H1 (cell line): ENCODE measurements around the gene PRKAG1. TPM values are rescaled to one million over a fixed set of nuclear protein-coding genes. Genes with fewer than 3 reads are reported as not detected.

ENCODE experiments used
- CTCF ChIA-PET: fragments of 300-600 bp; sonication (Branson Sonifier 250); formaldehyde crosslinking; loops from one replicate; lab custom pipeline; 2021; ENCODE audit not compliant: partially characterized antibody; lab: Charles Lee
- POLR2A ChIA-PET: fragments of 300-600 bp; sonication (Branson Sonifier 250); formaldehyde crosslinking; loops from one replicate; lab custom pipeline; 2021; ENCODE audit warnings: inconsistent platforms; ENCODE audit not compliant: partially characterized antibody; lab: Charles Lee
- DNase-seq, 2 experiments: peaks; one replicate each; pipeline versions ENCODE4 v3.0.0 to v3.0.0-alpha.2; 2010 to 2022; ENCODE audit warnings: low spot score in 2 of 2, low read depth in 1 of 2, mixed read lengths in 1 of 2
- FAIRE-seq: peaks from 2 replicates; lab custom pipeline; 2011; peaks lifted over from hg19 to GRCh38; lab: Jason Lieb, UNC
- H2AFZ ChIP-seq: 2 replicates; pipeline ENCODE4 v1.8.1; 2012; ENCODE audit warnings: low read length, inconsistent platforms
- H2AK5ac ChIP-seq: 2 replicates; pipeline ENCODE4 v1.6.1; 2013; ENCODE audit warnings: low read depth, low read length
- H2BK120ac ChIP-seq: replicated peaks from 2 replicates; pipeline ENCODE3; 2013; ENCODE audit warnings: low read depth, low read length, inconsistent platforms
- H2BK12ac ChIP-seq: 2 replicates; pipeline ENCODE4 v1.6.1; 2013; ENCODE audit warnings: low read depth, low read length
- H2BK15ac ChIP-seq: 2 replicates; pipeline ENCODE4 v1.6.1; 2013; ENCODE audit warnings: low read length
- H2BK20ac ChIP-seq: 2 replicates; pipeline ENCODE4 v1.6.1; 2013; ENCODE audit warnings: low read length
- H2BK5ac ChIP-seq: 2 replicates; pipeline ENCODE4 v1.6.1; 2013; ENCODE audit warnings: low read depth, low read length
- H3K14ac ChIP-seq: 2 replicates; pipeline ENCODE4 v1.6.1; 2013; ENCODE audit warnings: inconsistent platforms; ENCODE audit not compliant: insufficient read length
- H3K18ac ChIP-seq: 2 replicates; pipeline ENCODE4 v1.6.1; 2013; ENCODE audit warnings: low read length; ENCODE audit errors: extremely low read depth
- H3K23ac ChIP-seq: 2 replicates; pipeline ENCODE4 v1.6.1; 2013; ENCODE audit warnings: inconsistent platforms; ENCODE audit not compliant: insufficient read length
- H3K23me2 ChIP-seq: 2 replicates; pipeline ENCODE4 v1.6.1; 2013; ENCODE audit warnings: low read depth, low read length
- H3K27ac ChIP-seq: 2 replicates; pipeline ENCODE4 v1.6.1; 2011; ENCODE audit warnings: low read depth, low read length, inconsistent platforms
- H3K27me3 ChIP-seq, 4 experiments: replicated peaks in 1 of 4; 1 replicate in 1 of 4; 2 replicates in 3 of 4; pipeline versions ENCODE4 v1.6.1 to v1.8.1; 2011 to 2013; ENCODE audit warnings: low read length in 3 of 4, mild to moderate bottlenecking in 3 of 4, inconsistent platforms in 2 of 4, mixed read lengths in 2 of 4, moderate library complexity in 1 of 4; ENCODE audit not compliant: control insufficient read depth in 3 of 4, insufficient read depth in 3 of 4; ENCODE audit errors: extremely low read depth in 1 of 4
- H3K36me3 ChIP-seq, 4 experiments: 2 replicates each; pipeline versions ENCODE4 v1.6.1 to v1.8.1; 2011 to 2013; ENCODE audit warnings: mild to moderate bottlenecking in 4 of 4, low read length in 3 of 4, moderate library complexity in 2 of 4, control low read depth in 1 of 4, inconsistent platforms in 1 of 4; ENCODE audit not compliant: insufficient read depth in 4 of 4, control insufficient read depth in 2 of 4
- H3K4ac ChIP-seq: replicated peaks from 2 replicates; pipeline ENCODE3; 2013; ENCODE audit warnings: low read length, low read depth, mixed read lengths, inconsistent platforms; ENCODE audit not compliant: insufficient read length
- H3K4me1 ChIP-seq, 4 experiments: replicated peaks in 1 of 4; 1 replicate in 1 of 4; 2 replicates in 3 of 4; pipeline versions ENCODE4 v1.6.1 to v1.8.1; 2011 to 2013; ENCODE audit warnings: low read length in 3 of 4, inconsistent platforms in 2 of 4, mixed read lengths in 1 of 4; ENCODE audit not compliant: insufficient read depth in 4 of 4, control insufficient read depth in 3 of 4
- H3K4me2 ChIP-seq, 2 experiments: 2 replicates each; pipeline versions ENCODE4 v1.6.1 to v1.8.1; 2011 to 2013; ENCODE audit warnings: low read depth in 2 of 2, low read length in 2 of 2, control low read depth in 1 of 2, inconsistent platforms in 1 of 2, mild to moderate bottlenecking in 1 of 2; ENCODE audit not compliant: insufficient read depth in 1 of 2
- H3K4me3 ChIP-seq, 4 experiments: fragments of 200-600, 300-600 bp in 1 of 4; sonication (generic), shearing (Covaris generic), sonication (Bioruptor Twin) in 1 of 4; 2 replicates each; pipeline versions ENCODE4 v1.5.1 to v1.8.1; 2011 to 2016; ENCODE audit warnings: low read length in 4 of 4, low read depth in 3 of 4, control low read depth in 2 of 4, inconsistent platforms in 2 of 4, mild to moderate bottlenecking in 2 of 4, mixed read lengths in 1 of 4, moderate library complexity in 1 of 4; ENCODE audit not compliant: insufficient read depth in 2 of 4; ENCODE audit errors: extremely low read depth in 1 of 4
- H3K56ac ChIP-seq: replicated peaks from 2 replicates; pipeline ENCODE3; 2013; ENCODE audit warnings: low read depth, mild to moderate bottlenecking, mixed read lengths, low read length, inconsistent platforms; ENCODE audit not compliant: insufficient read length
- H3K79me1 ChIP-seq: 2 replicates; pipeline ENCODE4 v1.6.1; 2013; ENCODE audit warnings: low read depth, low read length, control low read depth
- H3K79me2 ChIP-seq, 2 experiments: 2 replicates each; pipeline versions ENCODE4 v1.6.1 to v1.8.1; 2012 to 2013; ENCODE audit warnings: low read length in 2 of 2, mild to moderate bottlenecking in 2 of 2, inconsistent platforms in 1 of 2; ENCODE audit not compliant: insufficient read depth in 2 of 2, control insufficient read depth in 1 of 2
- H3K9ac ChIP-seq, 4 experiments: replicated peaks in 1 of 4; 1 replicate in 1 of 4; 2 replicates in 3 of 4; pipeline versions ENCODE4 v1.6.1 to v1.8.1; 2011 to 2013; ENCODE audit warnings: low read depth in 3 of 4, low read length in 3 of 4, control low read depth in 2 of 4, mild to moderate bottlenecking in 2 of 4, moderate library complexity in 2 of 4, inconsistent platforms in 1 of 4; ENCODE audit errors: extremely low read depth in 1 of 4
- H3K9me3 ChIP-seq, 2 experiments: 2 replicates each; pipeline versions ENCODE4 v1.6.1 to v1.8.1; 2012 to 2013; ENCODE audit warnings: mild to moderate bottlenecking in 2 of 2, moderate library complexity in 2 of 2, control low read depth in 1 of 2, inconsistent platforms in 1 of 2, low read depth in 1 of 2, low read length in 1 of 2, mixed read lengths in 1 of 2; ENCODE audit not compliant: insufficient read depth in 2 of 2
- H4K20me1 ChIP-seq, 2 experiments: replicated peaks in 1 of 2; 2 replicates each; pipeline versions ENCODE3 to v1.8.1; 2011 to 2013; ENCODE audit warnings: inconsistent platforms in 2 of 2, low read length in 2 of 2, mild to moderate bottlenecking in 1 of 2; ENCODE audit not compliant: insufficient read depth in 2 of 2, control insufficient read depth in 1 of 2
- H4K5ac ChIP-seq: 2 replicates; pipeline ENCODE4 v1.6.1; 2013; ENCODE audit warnings: low read length, low read depth, mixed read lengths, inconsistent platforms; ENCODE audit not compliant: insufficient read length
- H4K8ac ChIP-seq: 2 replicates; pipeline ENCODE4 v1.8.0; 2013; ENCODE audit warnings: mild to moderate bottlenecking, moderate library complexity, low read length, inconsistent platforms; ENCODE audit not compliant: insufficient read depth; ENCODE audit errors: extremely low read depth
- H4K91ac ChIP-seq: replicated peaks from 2 replicates; pipeline ENCODE3; 2013; ENCODE audit warnings: low read length, mixed read lengths, inconsistent platforms; ENCODE audit not compliant: insufficient read length
- BCL11A ChIP-seq, 2 experiments: IDR thresholded peaks; one replicate each; pipeline ENCODE4 v1.6.1; 2011; ENCODE audit warnings: low read depth in 2 of 2, low read length in 2 of 2, mild to moderate bottlenecking in 2 of 2
- BRCA1 ChIP-seq: IDR thresholded peaks from 2 replicates; pipeline ENCODE4 v1.6.1; 2012; ENCODE audit warnings: low read depth, low read length, improper control_type of control experiment
- CHD1 ChIP-seq: IDR thresholded peaks from 2 replicates; pipeline ENCODE4 v1.6.1; 2012; ENCODE audit warnings: low read depth, low read length, improper control_type of control experiment
- CHD2 ChIP-seq: IDR thresholded peaks from 2 replicates; pipeline ENCODE4 v1.6.1; 2012; ENCODE audit warnings: low read length, improper control_type of control experiment
- EP300 ChIP-seq, 2 experiments: IDR thresholded peaks; 1 replicate in 1 of 2; 2 replicates in 1 of 2; pipeline ENCODE4 v1.6.1; 2011 to 2012; ENCODE audit warnings: low read depth in 2 of 2, low read length in 2 of 2, mild to moderate bottlenecking in 2 of 2, borderline replicate concordance in 1 of 2, inconsistent platforms in 1 of 2, moderate library complexity in 1 of 2
- HDAC2 ChIP-seq, 2 experiments: fragments of 300-600 bp in 1 of 2; sonication (generic) in 1 of 2; IDR thresholded peaks; 2 replicates each; pipeline ENCODE4 v1.6.1; 2011 to 2012; ENCODE audit warnings: low read depth in 2 of 2, low read length in 2 of 2, mild to moderate bottlenecking in 2 of 2, moderate library complexity in 2 of 2, borderline replicate concordance in 1 of 2, inconsistent platforms in 1 of 2
- JUN ChIP-seq: IDR thresholded peaks from 2 replicates; pipeline ENCODE4 v1.6.1; 2011; ENCODE audit warnings: low read depth, mild to moderate bottlenecking, improper control_type of control experiment, low read length
- NANOG ChIP-seq: IDR thresholded peaks from 2 replicates; pipeline ENCODE4 v1.6.1; 2011; ENCODE audit warnings: low read length, low read depth, mild to moderate bottlenecking, inconsistent platforms; ENCODE audit not compliant: insufficient read depth, poor library complexity, severe bottlenecking
- POLR2AphosphoS5 ChIP-seq: IDR thresholded peaks from 2 replicates; pipeline ENCODE4 v1.6.1; 2011; ENCODE audit warnings: low read depth, low read length
- RFX5 ChIP-seq: IDR thresholded peaks from 2 replicates; pipeline ENCODE4 v1.6.1; 2011; ENCODE audit warnings: low read depth, low read length, improper control_type of control experiment, borderline replicate concordance
- RNF2 ChIP-seq: fragments of 200-900, 300-1000 bp; sonication (generic); IDR thresholded peaks from 2 replicates; pipeline ENCODE4 v1.7.1; 2016; ENCODE audit warnings: borderline replicate concordance, low read depth, mild to moderate bottlenecking, antibody characterized with exemption, low read length; ENCODE audit not compliant: poor library complexity, severe bottlenecking; ENCODE audit errors: missing control alignments
- RXRA ChIP-seq: IDR thresholded peaks from 2 replicates; pipeline ENCODE4 v1.6.1; 2011; ENCODE audit warnings: low read depth, mild to moderate bottlenecking, low read length, moderate library complexity; ENCODE audit not compliant: insufficient read depth
- SIRT6 ChIP-seq: IDR thresholded peaks from one replicate; pipeline ENCODE4 v1.7.1; 2012; ENCODE audit warnings: low read length, inconsistent platforms
- ZNF274 ChIP-seq: IDR thresholded peaks from 2 replicates; pipeline ENCODE4 v1.7.0; 2012; ENCODE audit warnings: low read length, borderline replicate concordance; ENCODE audit errors: extremely low read depth
- WGBS, 2 experiments: shearing (Covaris generic) in 1 of 2; methylation state at CpG; one replicate each; pipeline versions ENCODE4 v1.1.6 to v1.1.7; 2013 to 2015; ENCODE audit warnings: low lambda C conversion rate in 2 of 2, mixed read lengths in 2 of 2, inconsistent platforms in 1 of 2, low coverage in 1 of 2, missing lambda C conversion rate in 1 of 2; ENCODE audit not compliant: insufficient replicate concordance in 2 of 2, insufficient coverage in 1 of 2, insufficient read length in 1 of 2; ENCODE audit errors: extremely low coverage in 1 of 2, missing lambda C conversion rate in 1 of 2; 5-methylcytosine and 5-hydroxymethylcytosine counted together
- polyA plus RNA-seq, 7 experiments: library from polyadenylated mRNA; depleted of rRNA in 3 of 7; stranded (reverse) in 5 of 7; unstranded in 2 of 7; fragments of >200 nt in 5 of 7; fragments of 200-250 nt in 2 of 7; gene quantifications; 1 replicate in 5 of 7; 2 replicates in 1 of 7; 4 replicates in 1 of 7; pipeline versions ENCODE4 v1.2.1 to v1.2.3, GENCODE V29; 2011 to 2013; ENCODE audit warnings: missing spikeins in 2 of 7, mixed read lengths in 2 of 7
- total RNA-seq: library from RNA; stranded (reverse); fragmentation: NEBNext Ultra II Directional; extraction: Animal tissue kit (Norgen Biotek cat#: 25700); gene quantifications from 2 replicates; pipeline ENCODE4 v1.2.1, GENCODE V29; 2021

The PRKAG1 gene
- total and polyA plus RNA-seq, 2 of the 8 experiments (the other 6 are each of a cell fraction or from before 2014, with no cell fraction given), result 38.6 to 57.5 TPM

DNA sequence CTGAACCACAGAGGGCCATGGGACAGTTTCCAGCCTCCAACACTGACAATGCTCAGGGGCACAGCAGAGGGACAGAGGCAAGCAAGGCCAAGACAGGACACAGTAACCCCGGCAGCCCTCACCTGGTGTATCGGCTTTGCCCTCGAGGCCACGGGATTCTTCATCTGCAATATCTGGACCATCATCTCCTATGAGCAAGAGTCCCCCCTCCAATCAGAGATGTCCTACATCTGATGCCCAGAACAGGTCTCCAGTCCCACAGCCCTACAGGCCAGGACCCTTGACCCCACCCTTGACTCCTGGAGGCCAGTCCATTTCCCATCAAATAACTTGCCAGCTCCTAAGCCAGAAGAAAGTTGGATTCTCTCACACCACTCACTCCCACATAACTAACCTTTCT is 24.7 kb upstream of the PRKAG1 start:
- peaks cover 49 to 93% (median 83%) of the 10 kb centered on the region in 4 experiments for H3K36me3 ChIP-seq
- no peak overlapping the region for H3K9ac ChIP-seq
- no peaks in the 10 kb centered on the region for H3K9me3 ChIP-seq
- H3K4me3 ChIP-seq, result no peak overlapping the region
- 88% methylated on average over 4 of the region's 4 CpGs; no CpG with 5 or more reads in 1 of the 2 experiments for WGBS, 2 experiments
- no peak for DNase-seq
- no peak overlapping the region for H3K4me2 ChIP-seq
- H4K8ac ChIP-seq, result no peak overlapping the region
- H3K14ac ChIP-seq, result no peak overlapping the region
- H2BK12ac ChIP-seq, result no peak overlapping the region
- no peaks in the 10 kb centered on the region for H3K27me3 ChIP-seq
- H3K79me2 ChIP-seq, result no peaks in the 10 kb centered on the region
- H2BK120ac ChIP-seq, result no peak overlapping the region
- H4K91ac ChIP-seq, result no peak overlapping the region
- no peak overlapping the region for H3K23ac ChIP-seq
- H3K4me1 ChIP-seq, result no peaks in the 10 kb centered on the region
- no peaks in the 10 kb centered on the region; the same call in 1 of the 2 replicates for H3K79me1 ChIP-seq
- no peak overlapping the region for H4K5ac ChIP-seq
- no peak overlapping the region for H3K4ac ChIP-seq
- no peak overlapping the region for H2BK20ac ChIP-seq
- peaks cover 17 to 29% of the 10 kb centered on the region in 2 experiments for H4K20me1 ChIP-seq
- POLR2A ChIA-PET, result interaction anchor here (0.8 to 21.2 kb wide), 6 partner anchors 12 to 223 kb away, joined by 3 to 339 read pairs (median 6); partner anchors contain the start of genes KMT2D and PRKAG1
- H2AFZ ChIP-seq, result no peak overlapping the region
- H3K23me2 ChIP-seq, result no peaks in the 10 kb centered on the region
- no peak overlapping the region for H2AK5ac ChIP-seq
- H2BK15ac ChIP-seq, result no peak overlapping the region
- no peak overlapping the region for H3K18ac ChIP-seq
- no peak overlapping the region for H2BK5ac ChIP-seq
- no peak overlapping the region for H3K27ac ChIP-seq
- CTCF ChIA-PET, result interaction anchor here (0.7 to 9.1 kb wide), 32 partner anchors 8 to 227 kb away, joined by 3 to 126 read pairs (median 4); partner anchors contain the start of genes DDN, DHH and WNT10B
- no peak for FAIRE-seq
- H3K56ac ChIP-seq, result no peak overlapping the region
- TF ChIP-seq JUN (no peak), CHD2 (no peak), RFX5 (no peak), EP300 (IDR thresholded peaks at IDR 0.05; ENCODE audit: borderline replicate concordance in 1 of 2, low read depth in 2 of 2, low read length in 2 of 2) (no peak), BRCA1 (no peak), NANOG (no peak), SIRT6 (no peak), ZNF274 (no peak), CHD1 (no peak), RNF2 (no peak), RXRA (no peak), BCL11A (IDR thresholded peaks at IDR 0.05; ENCODE audit: low read depth in 2 of 2, low read length in 2 of 2) (no peak), HDAC2 (IDR thresholded peaks at IDR 0.05; ENCODE audit: borderline replicate concordance in 1 of 2, low read depth in 2 of 2, low read length in 2 of 2) (no peak), POLR2AphosphoS5 (no peak)
